ENCODE data around the gene GSTA3.
"Not testable (repeated sequence)": the region's sequence is repeated elsewhere in the genome, so short reads cannot be mapped to it uniquely, and the experiment has no call there.

GSTA3 gene

GRCh38 chr6:52909131-52909530, 367 bp downstream of the GSTA3 start:
- no peak for DNase-seq

GRCh38 chr6:52908526-52908925, 972 bp downstream of the GSTA3 start:
- DNase-seq, result no peak

GRCh38 chr6:52904562-52905279, 4.8 kb downstream of the GSTA3 start:
- DNase-seq, result no peak

DNA sequence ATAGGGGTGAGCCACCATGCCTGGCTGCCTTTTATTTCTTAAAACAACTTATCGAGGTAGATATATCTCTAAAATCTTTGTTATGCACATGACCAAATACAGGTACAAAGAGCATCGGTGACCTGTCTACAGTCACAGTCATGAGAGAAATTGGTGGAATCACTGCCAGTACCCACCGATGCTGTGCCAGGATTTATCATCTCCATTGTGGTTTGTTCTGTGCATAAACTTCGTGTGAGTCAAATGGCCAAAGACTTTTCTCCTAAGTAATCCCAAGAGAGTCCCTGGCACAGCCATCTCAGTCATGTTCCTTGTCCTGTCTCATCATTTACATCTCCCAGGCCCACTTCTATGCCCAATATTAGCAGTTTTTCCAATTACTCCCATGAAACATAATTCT, 9.0 kb downstream of the GSTA3 start:
- no peak for DNase-seq

GRCh38 chr6:52895790-52896189, 13.7 kb downstream of the GSTA3 start:
- not testable (repeated sequence) for DNase-seq

- DNase-seq, result no peak
Observed at GRCh38 chr6:52894285-52894684, 15.2 kb downstream of the GSTA3 start.

- no peak for DNase-seq
Observed at GRCh38 chr6:52893803-52894202, 15.7 kb downstream of the GSTA3 start.

DNA sequence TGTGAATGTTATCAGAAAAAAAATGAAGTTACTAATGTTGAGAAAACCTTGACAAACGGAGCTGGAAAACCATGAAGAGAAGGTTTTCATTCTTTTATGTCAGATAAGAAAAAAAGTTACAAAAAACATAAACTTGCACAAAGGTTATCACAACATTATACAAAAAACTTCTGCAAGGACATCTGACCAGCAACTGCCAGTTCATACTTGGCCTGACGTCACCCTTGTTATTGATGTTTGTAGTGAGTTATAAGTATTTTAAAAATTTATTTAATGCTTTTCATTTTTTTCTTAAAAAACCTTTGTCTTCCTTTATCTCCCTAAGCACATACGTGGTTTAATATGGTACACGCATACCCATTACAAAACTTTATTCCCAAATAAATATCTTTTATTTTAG, 16.3 kb downstream of the GSTA3 start:
- no peak for DNase-seq

- DNase-seq, result no peak
Observed at GRCh38 chr6:52890018-52890417, 19.5 kb downstream of the GSTA3 start.

DNA sequence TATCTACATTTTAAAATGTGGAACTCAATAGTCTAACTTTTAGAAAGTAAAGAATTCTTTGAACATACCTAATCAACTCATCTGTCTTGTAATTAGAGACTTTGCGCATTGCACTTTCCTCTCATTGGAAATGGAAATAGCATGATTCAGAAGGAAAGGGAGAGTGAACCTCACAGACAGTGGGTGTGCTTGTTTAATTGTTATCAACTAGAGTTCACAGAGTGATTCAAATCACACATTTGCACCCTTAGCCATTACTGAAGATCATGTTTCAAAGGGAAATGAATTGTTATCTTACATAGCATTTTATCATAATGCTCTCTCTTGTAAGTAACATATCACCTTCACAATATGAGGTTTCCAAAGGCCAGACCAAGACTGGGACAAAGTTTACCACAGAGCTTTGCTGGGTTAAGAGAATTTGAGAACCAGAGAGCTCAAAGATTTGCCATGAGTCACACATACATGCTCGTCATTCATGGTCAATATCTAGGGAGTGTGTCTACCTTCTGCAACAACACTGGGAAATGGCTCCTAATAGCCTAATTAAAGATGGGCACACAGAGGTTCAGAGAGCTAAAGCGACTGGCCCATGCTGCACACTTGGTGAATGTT, 21.5 kb downstream of the GSTA3 start:
- no peak for DNase-seq

GRCh38 chr6:52881996-52882841, 27.3 kb downstream of the GSTA3 start:
- no peak for DNase-seq

DNA sequence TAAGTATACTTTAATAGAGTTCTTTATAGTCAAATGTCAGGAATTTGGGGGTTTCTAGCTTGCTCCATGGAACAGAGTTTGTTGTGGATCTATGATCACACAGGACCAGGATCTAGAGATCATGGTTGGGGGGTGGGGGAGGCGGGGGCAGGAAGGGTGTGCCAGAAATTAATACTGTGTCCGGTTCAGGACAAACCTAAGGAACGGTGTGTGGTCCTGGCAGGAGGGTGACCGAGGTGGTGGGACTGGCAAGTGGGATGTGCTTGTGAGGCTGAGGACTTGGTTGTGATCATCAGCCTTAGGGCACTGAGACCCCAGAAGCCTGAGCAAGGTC, 27.9 kb downstream of the GSTA3 start:
- no peak for DNase-seq

GRCh38 chr6:52877786-52878185, 31.7 kb downstream of the GSTA3 start:
- no peak for DNase-seq

DNA sequence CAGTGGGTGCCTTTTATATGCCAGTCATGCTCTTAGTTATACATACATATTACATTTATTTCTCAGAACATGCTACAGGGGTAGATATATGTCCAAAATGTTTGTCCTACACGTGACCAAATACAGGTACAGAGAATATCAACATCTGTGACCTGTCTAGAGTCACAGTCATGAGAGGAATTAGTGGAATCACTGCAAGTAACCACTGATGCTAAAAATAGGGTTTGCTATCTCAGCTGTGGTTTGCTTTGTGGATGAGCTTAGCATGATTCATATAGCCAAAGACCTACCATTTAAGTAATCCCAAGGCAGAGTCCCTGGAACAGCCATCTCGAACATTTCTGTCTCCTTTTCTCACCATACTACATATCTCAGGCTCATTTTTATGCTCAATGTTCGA, 32.3 kb downstream of the GSTA3 start:
- no peak for DNase-seq

- no peak for DNase-seq
Observed at GRCh38 chr6:52876056-52876787, 33.3 kb downstream of the GSTA3 start.

DNA sequence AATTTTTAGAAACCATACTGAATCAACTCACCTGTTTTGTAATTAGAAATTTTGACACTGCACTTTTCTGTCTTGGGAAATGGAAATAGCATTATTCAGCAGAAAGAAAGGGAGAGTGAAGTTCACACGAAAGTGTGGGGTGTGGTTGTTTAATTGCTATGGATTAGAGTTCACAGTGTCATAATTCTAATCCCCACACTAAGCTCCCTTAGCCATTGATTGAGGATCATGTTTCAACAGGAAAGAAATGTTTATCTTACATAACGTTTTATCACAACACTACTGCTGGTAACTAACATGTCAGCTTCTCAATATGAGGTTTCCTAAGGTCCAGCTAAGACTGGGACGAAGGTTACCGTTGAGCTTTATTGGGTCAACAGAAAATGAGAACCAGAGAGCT, 37.5 kb downstream of the GSTA3 start:
- DNase-seq, result no peak

DNA sequence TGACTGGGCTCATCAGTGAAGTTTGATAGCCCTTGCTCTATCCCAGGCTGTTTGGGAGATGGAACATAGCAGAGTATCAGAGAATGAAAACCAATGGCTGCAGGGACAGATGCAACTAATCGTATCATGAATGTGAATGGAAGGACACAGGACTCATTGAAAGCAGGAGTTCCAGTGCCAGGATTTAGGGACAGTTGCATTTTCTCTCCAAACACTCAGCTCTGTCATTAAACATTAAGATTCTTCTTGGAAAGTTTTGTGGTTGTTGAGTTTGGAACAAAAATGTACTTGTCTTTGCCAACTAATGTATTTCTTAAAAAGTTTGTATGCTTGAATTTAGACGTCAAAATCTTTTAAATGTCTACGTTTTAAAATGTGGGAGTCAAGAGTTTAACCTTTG, 37.9 kb downstream of the GSTA3 start:
- no peak for DNase-seq

DNA sequence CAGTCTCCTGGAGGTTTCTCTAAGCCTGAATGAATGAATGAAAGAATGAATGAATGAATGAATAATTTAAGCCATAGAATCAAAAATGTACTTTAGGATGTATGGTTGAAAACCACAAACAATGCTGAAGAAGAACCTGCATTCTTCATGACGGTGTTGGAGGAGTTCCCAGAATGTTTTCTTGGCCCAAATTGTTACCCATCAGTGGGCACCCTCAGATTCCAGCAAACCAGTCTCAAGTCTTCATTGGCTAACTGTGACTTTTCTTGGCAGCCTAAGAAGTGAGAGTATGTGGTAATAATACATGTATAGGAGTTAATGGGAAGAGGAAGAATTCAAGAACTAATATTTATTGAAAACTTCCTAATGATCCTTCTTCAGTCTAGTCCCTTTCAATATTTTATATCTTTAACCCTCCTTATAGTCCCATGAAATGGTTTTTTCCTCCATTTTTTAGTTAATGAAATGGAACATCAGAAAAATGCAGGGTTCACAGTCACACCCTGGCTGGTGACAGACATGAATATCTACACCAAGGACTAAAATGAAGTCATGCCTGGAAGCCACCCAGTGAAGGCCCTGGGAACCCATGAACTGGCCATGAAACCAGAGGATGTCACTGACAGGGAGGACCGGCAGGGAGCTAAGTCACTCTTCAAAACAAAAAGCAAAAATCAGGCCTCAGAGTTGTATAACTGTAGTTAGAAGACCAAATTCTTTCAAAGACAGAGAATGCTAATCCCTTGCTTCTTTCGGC, 39.0 kb downstream of the GSTA3 start:
- not testable (repeated sequence) for DNase-seq

GRCh38 chr6:52868899-52869298, 40.6 kb downstream of the GSTA3 start:
- not testable (repeated sequence) for DNase-seq

DNA sequence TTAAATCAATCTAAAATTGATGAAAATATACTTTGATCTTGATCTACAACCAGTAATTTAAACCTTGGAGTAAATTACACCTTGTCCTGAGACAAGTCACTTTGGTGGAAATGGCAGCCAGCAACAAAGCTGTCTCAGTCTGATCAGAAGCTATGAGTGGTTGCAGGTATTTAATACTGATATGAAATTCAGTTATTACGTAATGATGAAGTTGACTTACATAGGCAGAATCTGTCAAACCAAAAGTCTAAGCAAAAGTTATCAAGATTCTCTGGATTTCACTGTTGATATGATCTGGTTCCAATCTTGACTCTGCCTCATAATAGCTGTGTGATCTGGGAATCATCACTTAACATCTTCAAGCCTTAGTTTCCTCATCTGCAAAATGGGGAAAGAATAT, 41.3 kb downstream of the GSTA3 start:
- DNase-seq, result no peak

- DNase-seq, result not testable (repeated sequence)
Observed at GRCh38 chr6:52861151-52861550, 48.3 kb downstream of the GSTA3 start.

- DNase-seq, result no peak
Observed at GRCh38 chr6:52858416-52858815, 51.1 kb downstream of the GSTA3 start.

GRCh38 chr6:52856137-52856536, 53.4 kb downstream of the GSTA3 start:
- DNase-seq, result not testable (repeated sequence)

All from cortex of kidney (tissue), 1 donor.